Measurements from ENCODE around the gene TRPC3.

TRPC3 gene

GRCh38 chr4:121951521-121952110 lies at the start of gene TRPC3:
TSS of gene TRPC3 (minus strand) at chr4:121952060. CDS start at chr4:121951680, 380 bp downstream.
- peak; percentile 12 to 41 for DNase-seq

- DNase-seq, result no peak
Measured at GRCh38 chr4:122000849-122001248, 49.0 kb upstream of the TRPC3 start.

GRCh38 chr4:121998024-121998423 lies 46.2 kb upstream of the TRPC3 start:
- no peak for DNase-seq

GRCh38 chr4:121995790-121996537 lies 44.1 kb upstream of the TRPC3 start:
- DNase-seq, result no peak

- DNase-seq, result no peak
Measured at GRCh38 chr4:121991968-121992367, 40.1 kb upstream of the TRPC3 start.

GRCh38 chr4:121990489-121990888 lies 38.6 kb upstream of the TRPC3 start:
- DNase-seq, result no peak

GRCh38 chr4:121989715-121990114 lies 37.9 kb upstream of the TRPC3 start:
- no peak for DNase-seq

- no peak for DNase-seq
Measured at GRCh38 chr4:121988950-121989349, 37.1 kb upstream of the TRPC3 start.

GRCh38 chr4:121980643-121981042 lies 28.8 kb upstream of the TRPC3 start:
- DNase-seq, result no peak

GRCh38 chr4:121978172-121978516 lies 26.3 kb upstream of the TRPC3 start:
- DNase-seq, result no peak

GRCh38 chr4:121977251-121978171 lies 25.7 kb upstream of the TRPC3 start:
- peak in 1 of 2 experiments; percentile 3 for DNase-seq

- no peak for DNase-seq
Measured at GRCh38 chr4:121975784-121976183, 23.9 kb upstream of the TRPC3 start.

- DNase-seq, result no peak
Measured at GRCh38 chr4:121973816-121974215, 22.0 kb upstream of the TRPC3 start.

GRCh38 chr4:121968859-121969258 lies 17.0 kb upstream of the TRPC3 start:
- DNase-seq, result no peak

GRCh38 chr4:121964958-121965357 lies 13.1 kb upstream of the TRPC3 start:
- DNase-seq, result no peak

- DNase-seq, result no peak
Measured at GRCh38 chr4:121960818-121961217, 9.0 kb upstream of the TRPC3 start.

- no peak for DNase-seq
Measured at GRCh38 chr4:121958777-121959176, 6.9 kb upstream of the TRPC3 start.

- DNase-seq, result no peak
Measured at GRCh38 chr4:121957266-121957665, 5.4 kb upstream of the TRPC3 start.

GRCh38 chr4:121953860-121954259 lies 2.0 kb upstream of the TRPC3 start:
- no peak for DNase-seq

GRCh38 chr4:121952290-121952689 lies 430 bp upstream of the TRPC3 start:
- DNase-seq, result no peak

GRCh38 chr4:121950680-121951520 lies 960 bp downstream of the TRPC3 start:
- DNase-seq, result peak; percentile 2 to 22

- DNase-seq, result peak; percentile 77 to 87
Measured at GRCh38 chr4:121950212-121950679, 1.6 kb downstream of the TRPC3 start.

- no peak for DNase-seq
Measured at GRCh38 chr4:121946644-121947043, 5.2 kb downstream of the TRPC3 start.
